WTC11 (cell line): ENCODE measurements around the gene MTURN.

Experiments
- AFF4 ChIP-seq: sonication (generic); formaldehyde crosslinking; IDR thresholded peaks from 2 replicates; pipeline ENCODE4 v1.8.1; 2023; ENCODE audit warnings: mild to moderate bottlenecking, missing genetic modification reagents, borderline replicate concordance
- ESRRA ChIP-seq: sonication (generic); formaldehyde crosslinking; IDR thresholded peaks from 2 replicates; pipeline ENCODE4 v1.8.1; 2022; ENCODE audit warnings: mild to moderate bottlenecking, missing genetic modification reagents, borderline replicate concordance
- JUN ChIP-seq: sonication (generic); formaldehyde crosslinking; IDR thresholded peaks from 2 replicates; pipeline ENCODE4 v1.8.0; 2023; ENCODE audit warnings: mild to moderate bottlenecking, missing genetic modification reagents
- MAX ChIP-seq: sonication (generic); formaldehyde crosslinking; IDR thresholded peaks from 2 replicates; pipeline ENCODE4 v1.8.0; 2022; ENCODE audit warnings: mild to moderate bottlenecking, missing genetic modification reagents
- SP1 ChIP-seq: sonication (generic); formaldehyde crosslinking; conservative IDR thresholded peaks from 2 replicates; pipeline ENCODE4 v1.8.1; 2022; ENCODE audit warnings: missing genetic modification reagents
- TEAD1 ChIP-seq: sonication (generic); formaldehyde crosslinking; IDR thresholded peaks from 2 replicates; pipeline ENCODE4 v1.8.0; 2022; ENCODE audit warnings: mild to moderate bottlenecking, missing genetic modification reagents
- ZNF532 ChIP-seq: fragments of 250-450 bp; sonication (Bioruptor Pico); IDR thresholded peaks from 2 replicates; pipeline ENCODE4 v1.9.0; 2021; ENCODE audit warnings: mild to moderate bottlenecking, borderline replicate concordance

- TF ChIP-seq MAX (CRISPR knock-in tag), result no peak
- no peak for TF ChIP-seq SP1 (CRISPR knock-in tag)
- no peak for TF ChIP-seq AFF4
- no peak for TF ChIP-seq ESRRA (CRISPR knock-in tag)
- TF ChIP-seq ZNF532, result no peak
- TF ChIP-seq JUN (CRISPR knock-in tag), result no peak
- no peak for TF ChIP-seq TEAD1 (CRISPR knock-in tag)
Observed at GRCh38 chr7:30142710-30143109, 7.9 kb downstream of the MTURN start.
